ENCODE measurements around the gene PRPSAP1. TPM values are rescaled to one million over a fixed set of nuclear protein-coding genes. Genes with fewer than 3 reads are reported as not detected.

Gene PRPSAP1
- total RNA-seq, 1 donor from 2014 or later, result 60.2 TPM

DNA sequence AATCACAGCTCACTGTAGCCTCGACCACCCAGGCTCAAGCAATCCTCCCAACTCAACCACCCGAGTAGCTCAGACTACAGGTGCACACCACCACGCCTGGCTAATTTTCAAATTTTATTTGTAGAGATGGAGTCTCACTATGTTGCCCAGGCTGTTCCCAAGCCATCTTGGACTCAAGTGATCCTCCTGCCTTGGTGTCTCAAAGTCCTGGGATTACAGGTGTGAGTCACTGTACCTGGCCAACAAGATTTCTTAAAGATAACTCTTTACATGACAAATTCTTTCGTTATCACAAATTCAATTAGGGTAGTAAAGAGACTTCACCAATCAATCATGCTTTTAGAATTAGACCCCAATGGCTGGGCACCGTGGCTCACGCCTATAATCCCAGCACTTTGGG is 12.4 kb downstream of the PRPSAP1 start:
- Histone ChIP-seq H3K9me3 (no peaks in the 10 kb centered on the region), H3K36me3 (peaks cover 32% of the 10 kb centered on the region), H3K27me3 (no peaks in the 10 kb centered on the region), H3K4me3 (no peak overlapping the region), H3K27ac (no peak overlapping the region), H3K4me1 (no peaks in the 10 kb centered on the region)
- DNase-seq, result no peak
- no peak for ATAC-seq
- intact Hi-C loops (cut with DNase I), result no loop called here
- no peak for TF ChIP-seq CTCF (IDR thresholded peaks at IDR 0.05)

DNA sequence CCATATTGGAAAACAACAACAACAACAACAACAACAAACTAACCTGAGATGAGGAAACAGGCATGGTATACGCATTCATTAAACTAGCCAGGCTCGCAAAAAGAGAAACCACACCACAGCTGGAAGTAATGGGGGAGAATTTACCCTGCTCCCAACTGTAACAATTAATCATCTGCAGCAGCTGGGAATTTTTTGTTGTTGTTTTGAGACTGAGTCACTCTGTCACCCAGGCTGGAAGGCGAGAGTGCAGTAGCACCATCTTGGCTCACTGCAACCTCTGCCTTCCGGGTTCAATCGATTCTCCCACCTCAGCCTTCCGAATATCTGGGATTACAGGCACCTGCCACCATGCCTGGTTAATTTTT is 16.3 kb downstream of the PRPSAP1 start:
- no peak overlapping the region for H3K27ac ChIP-seq

GRCh38 chr17:76336756-76337412 is 16.8 kb downstream of the PRPSAP1 start:
- DNase-seq (no peak), ATAC-seq (no peak)
- no peaks in the 10 kb centered on the region for H3K27me3 ChIP-seq
- no peak for TF ChIP-seq CTCF (IDR thresholded peaks at IDR 0.05)
- H3K4me1 ChIP-seq, result no peaks in the 10 kb centered on the region
- H3K36me3 ChIP-seq, result peaks cover 4% of the 10 kb centered on the region
- no peaks in the 10 kb centered on the region for H3K9me3 ChIP-seq
- no peak overlapping the region for H3K4me3 ChIP-seq
- intact Hi-C loops (cut with DNase I), result no loop called here
- H3K27ac ChIP-seq, result no peak overlapping the region

More for the DNA sequence above, 16.3 kb downstream of the PRPSAP1 start:
- no peak for TF ChIP-seq CTCF (IDR thresholded peaks at IDR 0.05)
- Histone ChIP-seq H3K4me1 (no peaks in the 10 kb centered on the region), H3K4me3 (no peak overlapping the region), H3K36me3 (no peaks in the 10 kb centered on the region), H3K27me3 (no peaks in the 10 kb centered on the region), H3K9me3 (no peaks in the 10 kb centered on the region)
- intact Hi-C loops (cut with DNase I), result no loop called here
- DNase-seq, result no peak
- no peak for ATAC-seq

GRCh38 chr17:76335716-76336381 is 17.9 kb downstream of the PRPSAP1 start:
- intact Hi-C loops (cut with DNase I), result no loop called here
- Histone ChIP-seq H3K27ac (no peak overlapping the region), H3K36me3 (peaks cover 13% of the 10 kb centered on the region), H3K4me3 (no peak overlapping the region), H3K4me1 (no peaks in the 10 kb centered on the region), H3K9me3 (no peaks in the 10 kb centered on the region), H3K27me3 (no peaks in the 10 kb centered on the region)
- no peak for ATAC-seq
- no peak for TF ChIP-seq CTCF (IDR thresholded peaks at IDR 0.05)
- DNase-seq, result no peak

- Histone ChIP-seq H3K4me3 (no peak overlapping the region), H3K27ac (no peak overlapping the region), H3K27me3 (no peaks in the 10 kb centered on the region), H3K9me3 (no peaks in the 10 kb centered on the region), H3K4me1 (no peaks in the 10 kb centered on the region), H3K36me3 (peaks cover 30% of the 10 kb centered on the region)
- no peak for ATAC-seq
- no peak for DNase-seq
- intact Hi-C loops (cut with DNase I), result no loop called here
- no peak for TF ChIP-seq CTCF (IDR thresholded peaks at IDR 0.05)
Observed at GRCh38 chr17:76333673-76334505, 19.8 kb downstream of the PRPSAP1 start.
